ENCODE results near the gene IL2RA.
"Not testable (repeated sequence)": the region's sequence is repeated elsewhere in the genome, so short reads cannot be mapped to it uniquely, and the experiment has no call there.

Gene IL2RA

GRCh38 chr10:6082496-6083395 is 20.6 kb upstream of the IL2RA start:
- DNase-seq (ENCODE audit: low read depth): no peak

GRCh38 chr10:6080417-6080973 is 18.3 kb upstream of the IL2RA start:
- no peak for DNase-seq (ENCODE audit: low read depth)

- no peak for DNase-seq (ENCODE audit: low read depth)
Measured at GRCh38 chr10:6079044-6079443, 16.9 kb upstream of the IL2RA start.

GRCh38 chr10:6077071-6077675 is 15.0 kb upstream of the IL2RA start:
- no peak for DNase-seq (ENCODE audit: low read depth)

- no peak for DNase-seq (ENCODE audit: low read depth)
Measured at GRCh38 chr10:6074489-6075301, 12.5 kb upstream of the IL2RA start.

GRCh38 chr10:6072215-6072934 is 10.2 kb upstream of the IL2RA start:
- DNase-seq (ENCODE audit: low read depth): no peak

- DNase-seq (ENCODE audit: low read depth): no peak
Measured at GRCh38 chr10:6071181-6072175, 9.3 kb upstream of the IL2RA start.

- DNase-seq (ENCODE audit: low read depth): no peak
Measured at GRCh38 chr10:6070660-6071059, 8.5 kb upstream of the IL2RA start.

- DNase-seq (ENCODE audit: low read depth): no peak
Measured at GRCh38 chr10:6069081-6069931, 7.1 kb upstream of the IL2RA start.

- DNase-seq (ENCODE audit: low read depth): no peak
Measured at GRCh38 chr10:6068422-6068821, 6.3 kb upstream of the IL2RA start.

GRCh38 chr10:6068006-6068405 is 5.8 kb upstream of the IL2RA start:
- DNase-seq (ENCODE audit: low read depth): no peak

- no peak for DNase-seq (ENCODE audit: low read depth)
Measured at GRCh38 chr10:6067457-6067856, 5.3 kb upstream of the IL2RA start.

GRCh38 chr10:6065835-6066234 is 3.7 kb upstream of the IL2RA start:
- no peak for DNase-seq (ENCODE audit: low read depth)

GRCh38 chr10:6065406-6065805 is 3.2 kb upstream of the IL2RA start:
- DNase-seq (ENCODE audit: low read depth): no peak

GRCh38 chr10:6064726-6065125 is 2.6 kb upstream of the IL2RA start:
- DNase-seq (ENCODE audit: low read depth): not testable (repeated sequence)

- DNase-seq (ENCODE audit: low read depth): no peak
Measured at GRCh38 chr10:6064119-6064518, 2.0 kb upstream of the IL2RA start.

GRCh38 chr10:6061056-6061455 is 1.1 kb downstream of the IL2RA start:
- no peak for DNase-seq (ENCODE audit: low read depth)

GRCh38 chr10:6059506-6059905 is 2.7 kb downstream of the IL2RA start:
- DNase-seq (ENCODE audit: low read depth): no peak

- no peak for DNase-seq (ENCODE audit: low read depth)
Measured at GRCh38 chr10:6058682-6059475, 3.3 kb downstream of the IL2RA start.

All from stromal cell of bone marrow (primary cell).